Spleen (tissue), 13 donors: ENCODE results near the gene GALNT12. TPM values are rescaled to one million over a fixed set of nuclear protein-coding genes. Genes with fewer than 3 reads are reported as not detected.

Experiments used
- DNase-seq: peaks from one replicate; pipeline ENCODE4 v3.0.0-alpha.2; 2020
- H3K27ac ChIP-seq, 8 donors: fragments of 200-600 bp; sonication (generic) in 7 of 8; 1 replicate in 4 of 8; 2 replicates in 4 of 8; pipeline versions ENCODE4 v1.5.0 to v1.8.0; 2016 to 2021; ENCODE audit warnings: inconsistent platforms in 4 of 8, mild to moderate bottlenecking in 4 of 8, moderate library complexity in 1 of 8
- H3K27me3 ChIP-seq, 7 donors: fragments of 200-600 bp; sonication (generic) in 6 of 7; replicated peaks in 1 of 7; 1 replicate in 4 of 7; 2 replicates in 3 of 7; pipeline versions ENCODE4 v1.5.0 to v1.8.0; 2016 to 2021; ENCODE audit warnings: inconsistent platforms in 3 of 7, mild to moderate bottlenecking in 1 of 7
- H3K36me3 ChIP-seq, 6 donors: fragments of 200-600 bp; sonication (generic) in 5 of 6; 1 replicate in 4 of 6; 2 replicates in 2 of 6; pipeline versions ENCODE4 v1.5.0 to v1.8.0; 2016 to 2021; ENCODE audit warnings: inconsistent platforms in 2 of 6
- H3K4me1 ChIP-seq, 6 donors: fragments of 200-600 bp; sonication (generic) in 5 of 6; 1 replicate in 3 of 6; 2 replicates in 3 of 6; pipeline versions ENCODE4 v1.5.0 to v1.8.0; 2016 to 2021; ENCODE audit warnings: inconsistent platforms in 3 of 6
- H3K4me3 ChIP-seq, 8 donors: fragments of 200-600 bp; sonication (generic) in 7 of 8; 1 replicate in 4 of 8; 2 replicates in 4 of 8; pipeline versions ENCODE4 v1.5.0 to v1.8.0; 2016 to 2021; ENCODE audit warnings: inconsistent platforms in 4 of 8, mild to moderate bottlenecking in 4 of 8, moderate library complexity in 2 of 8
- H3K9me3 ChIP-seq, 8 donors: fragments of 200-600 bp; sonication (generic) in 7 of 8; 1 replicate in 4 of 8; 2 replicates in 4 of 8; pipeline versions ENCODE4 v1.5.0 to v1.8.0; 2016 to 2021; ENCODE audit warnings: inconsistent platforms in 4 of 8
- POLR2A ChIP-seq, 3 donors: fragments of 450-650 bp; IDR thresholded peaks; one replicate each; pipeline ENCODE4 v1.5.1; 2017; ENCODE audit warnings: antibody characterized with exemption in 3 of 3, mild to moderate bottlenecking in 1 of 3
- POLR2AphosphoS5 ChIP-seq, 3 donors: sonication (generic); formaldehyde crosslinking; IDR thresholded peaks; one replicate each; pipeline ENCODE4 v1.5.1; 2017; ENCODE audit warnings: antibody characterized with exemption in 3 of 3
- WGBS, 5 donors: extraction: QIAGEN DNeasy Blood & Tissue Kit in 3 of 5; methylation state at CpG; one replicate each; pipeline versions ENCODE4 v1.1.5 to v1.1.7; 2013 to 2018; 5-methylcytosine and 5-hydroxymethylcytosine counted together
- intact Hi-C: fragments of 100-400 bp; cut with DNase I; formaldehyde crosslinking; loops from one replicate; pipeline ENCODE4 v1.15.0; 2023; ENCODE audit warnings: low total_unique reads
- long read RNA-seq, 2 donors: transcript quantifications; one replicate each; lab custom pipeline, GENCODE V29; 2026
- polyA plus RNA-seq, 3 donors: library from polyadenylated mRNA; stranded (reverse); fragments of 200-250 nt; gene quantifications; one replicate each; pipeline ENCODE4 v1.2.1, GENCODE V29; 2013
- total RNA-seq, 7 donors: library from RNA; depleted of rRNA in 3 of 7; stranded (reverse); fragments of >200 nt in 3 of 7; fragmentation: NEBNext Ultra II Directional in 4 of 7; extraction: Animal tissue kit (Norgen Biotek cat#: 25700) in 4 of 7; gene quantifications; one replicate each; pipeline versions ENCODE4 v1.1.0 to v1.2.1, GENCODE V29; 2016 to 2021
- TF ChIP-seq, protein P1 (sequence below), 11 experiments: fragments of 200-600 bp in 7 of 11; fragments of 450-650 bp in 4 of 11; sonication (generic) in 4 of 11; IDR thresholded peaks in 8 of 11; conservative IDR thresholded peaks in 3 of 11; 1 replicate in 7 of 11; 2 replicates in 4 of 11; pipeline versions ENCODE4 v1.4.0 to v1.8.0; 2016 to 2021; ENCODE audit warnings: antibody characterized with exemption in 11 of 11, inconsistent platforms in 4 of 11, mild to moderate bottlenecking in 1 of 11
- donor health status: healthy with polysubstance abuse.
- donor health status: DM: no; HTN: no; CAD: no; lungs with moderate emphysema.
- donor health status: DM: no; HTN: no; CAD: no.
- donor health status: Bipolar disorder and iron deficiency.
- donor health status: healthy.
- donor health status: DM: no; HTN: no; CAD: no.
- donor health status: DM: yes; HTN: yes; CAD: no.

Gene GALNT12, protein sequence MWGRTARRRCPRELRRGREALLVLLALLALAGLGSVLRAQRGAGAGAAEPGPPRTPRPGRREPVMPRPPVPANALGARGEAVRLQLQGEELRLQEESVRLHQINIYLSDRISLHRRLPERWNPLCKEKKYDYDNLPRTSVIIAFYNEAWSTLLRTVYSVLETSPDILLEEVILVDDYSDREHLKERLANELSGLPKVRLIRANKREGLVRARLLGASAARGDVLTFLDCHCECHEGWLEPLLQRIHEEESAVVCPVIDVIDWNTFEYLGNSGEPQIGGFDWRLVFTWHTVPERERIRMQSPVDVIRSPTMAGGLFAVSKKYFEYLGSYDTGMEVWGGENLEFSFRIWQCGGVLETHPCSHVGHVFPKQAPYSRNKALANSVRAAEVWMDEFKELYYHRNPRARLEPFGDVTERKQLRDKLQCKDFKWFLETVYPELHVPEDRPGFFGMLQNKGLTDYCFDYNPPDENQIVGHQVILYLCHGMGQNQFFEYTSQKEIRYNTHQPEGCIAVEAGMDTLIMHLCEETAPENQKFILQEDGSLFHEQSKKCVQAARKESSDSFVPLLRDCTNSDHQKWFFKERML
- 1 to 10 TPM; 1.2 to 3.2 (median 2.6) TPM for total RNA-seq
- 1 to 10 TPM; 2.1 to 2.6 (median 2.3) TPM for polyA plus RNA-seq
- long read RNA-seq, donor 1, partial matches to known transcripts: 0 of 2 reads
- long read RNA-seq, donor 1, other reads (novel, unspliced or antisense): 0 of 2 reads
- long read RNA-seq, donor 2, partial matches to known transcripts: 8 of 10 reads
- long read RNA-seq, donor 2, other reads (novel, unspliced or antisense): 0 of 10 reads

DNA sequence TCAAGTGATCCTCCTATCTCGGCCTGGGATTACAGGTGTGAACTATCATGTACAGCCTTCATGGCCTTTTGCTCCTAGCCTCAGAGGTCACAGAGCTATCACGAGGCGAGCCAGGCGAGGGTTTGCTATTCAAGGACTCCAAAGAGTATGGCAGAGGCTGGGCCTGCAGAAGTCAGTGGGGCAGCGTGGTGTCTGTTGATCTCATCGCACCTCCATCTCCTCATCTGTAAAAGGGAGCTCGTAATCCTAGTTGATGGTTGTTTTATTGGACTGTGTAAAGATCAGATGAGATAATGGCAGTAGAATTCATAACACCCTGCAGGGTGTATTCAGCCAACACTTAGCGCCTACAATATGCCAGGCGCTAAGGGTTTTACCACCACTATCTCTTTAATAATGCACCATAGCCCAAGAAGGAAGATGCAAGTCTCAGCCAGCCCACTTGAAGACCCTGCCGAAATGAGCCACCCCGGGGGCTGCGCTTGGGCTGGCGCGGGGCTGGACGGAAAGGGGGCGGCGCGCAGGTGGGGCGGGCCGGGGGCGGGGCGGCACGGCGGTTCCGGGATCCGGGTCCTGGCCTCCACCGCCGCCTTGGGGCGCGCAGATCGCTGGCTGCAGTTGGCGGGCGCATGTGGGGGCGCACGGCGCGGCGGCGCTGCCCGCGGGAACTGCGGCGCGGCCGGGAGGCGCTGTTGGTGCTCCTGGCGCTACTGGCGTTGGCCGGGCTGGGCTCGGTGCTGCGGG, at the start of gene GALNT12:
GALNT12 (plus strand) TSS at position 601 of the 744 bp plus-strand sequence; CDS start at position 630, 29 bp downstream.
- no peaks in the 10 kb centered on the region for H3K9me3 ChIP-seq
- intact Hi-C loops: no loop called here
- H3K27ac ChIP-seq: peak within 1 kb of the TSS in 1 of 8 donors; percentile 22
- WGBS, 5 donors: 8 to 35% (median 11%) methylated on average over 14 to 51 of the region's 51 CpGs
- H3K4me1 ChIP-seq: peaks cover 8 to 27% (median 16%) of the 10 kb centered on the region in 6 donors
- TF ChIP-seq POLR2AphosphoS5 (IDR thresholded peaks at IDR 0.05): peak in 1 of 3 donors; percentile 53
- no peak for TF ChIP-seq POLR2A (IDR thresholded peaks at IDR 0.05)
- no peaks in the 10 kb centered on the region for H3K36me3 ChIP-seq
- H3K27me3 ChIP-seq: peaks cover 0 to 57% (median 13%) of the 10 kb centered on the region in 7 donors
- H3K4me3 ChIP-seq: peak within 1 kb of the TSS; percentile 41 to 82 (median 52)
- DNase-seq: peak; percentile 84

DNA sequence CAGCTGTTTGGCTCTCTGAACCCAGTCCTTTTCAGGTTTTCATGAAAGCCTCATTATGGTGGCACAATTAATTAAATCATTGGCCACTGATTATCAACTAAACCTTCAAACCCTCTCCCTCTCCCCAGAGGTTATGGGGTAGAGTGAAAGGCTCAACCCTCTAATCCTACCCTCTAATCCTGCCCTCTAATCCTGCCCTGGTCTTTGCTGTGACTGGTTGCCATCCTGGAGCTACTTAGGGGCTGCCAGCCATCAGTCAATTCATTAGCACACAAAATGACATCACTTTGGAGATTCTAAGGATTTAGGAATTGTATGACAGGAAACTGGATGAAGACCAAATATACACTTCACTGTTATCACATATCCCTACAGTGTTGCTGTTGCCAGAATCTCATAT, 47.2 kb upstream of the GALNT12 start:
- no peaks in the 10 kb centered on the region for H3K27me3 ChIP-seq
- peaks cover 0 to 27% (median 24%) of the 10 kb centered on the region in 8 donors for H3K9me3 ChIP-seq
- H3K27ac ChIP-seq: no peak overlapping the region
- DNase-seq: no peak
- H3K36me3 ChIP-seq: peaks cover 0 to 35% (median 12%) of the 10 kb centered on the region in 6 donors
- TF ChIP-seq, protein P1, sequence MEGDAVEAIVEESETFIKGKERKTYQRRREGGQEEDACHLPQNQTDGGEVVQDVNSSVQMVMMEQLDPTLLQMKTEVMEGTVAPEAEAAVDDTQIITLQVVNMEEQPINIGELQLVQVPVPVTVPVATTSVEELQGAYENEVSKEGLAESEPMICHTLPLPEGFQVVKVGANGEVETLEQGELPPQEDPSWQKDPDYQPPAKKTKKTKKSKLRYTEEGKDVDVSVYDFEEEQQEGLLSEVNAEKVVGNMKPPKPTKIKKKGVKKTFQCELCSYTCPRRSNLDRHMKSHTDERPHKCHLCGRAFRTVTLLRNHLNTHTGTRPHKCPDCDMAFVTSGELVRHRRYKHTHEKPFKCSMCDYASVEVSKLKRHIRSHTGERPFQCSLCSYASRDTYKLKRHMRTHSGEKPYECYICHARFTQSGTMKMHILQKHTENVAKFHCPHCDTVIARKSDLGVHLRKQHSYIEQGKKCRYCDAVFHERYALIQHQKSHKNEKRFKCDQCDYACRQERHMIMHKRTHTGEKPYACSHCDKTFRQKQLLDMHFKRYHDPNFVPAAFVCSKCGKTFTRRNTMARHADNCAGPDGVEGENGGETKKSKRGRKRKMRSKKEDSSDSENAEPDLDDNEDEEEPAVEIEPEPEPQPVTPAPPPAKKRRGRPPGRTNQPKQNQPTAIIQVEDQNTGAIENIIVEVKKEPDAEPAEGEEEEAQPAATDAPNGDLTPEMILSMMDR (IDR thresholded peaks at IDR 0.05 in 8 of 11, conservative IDR thresholded peaks at IDR 0.05 in 3 of 11): no peak
- intact Hi-C loops: no loop called here
- no peaks in the 10 kb centered on the region for H3K4me1 ChIP-seq
- H3K4me3 ChIP-seq: no peak overlapping the region

DNA sequence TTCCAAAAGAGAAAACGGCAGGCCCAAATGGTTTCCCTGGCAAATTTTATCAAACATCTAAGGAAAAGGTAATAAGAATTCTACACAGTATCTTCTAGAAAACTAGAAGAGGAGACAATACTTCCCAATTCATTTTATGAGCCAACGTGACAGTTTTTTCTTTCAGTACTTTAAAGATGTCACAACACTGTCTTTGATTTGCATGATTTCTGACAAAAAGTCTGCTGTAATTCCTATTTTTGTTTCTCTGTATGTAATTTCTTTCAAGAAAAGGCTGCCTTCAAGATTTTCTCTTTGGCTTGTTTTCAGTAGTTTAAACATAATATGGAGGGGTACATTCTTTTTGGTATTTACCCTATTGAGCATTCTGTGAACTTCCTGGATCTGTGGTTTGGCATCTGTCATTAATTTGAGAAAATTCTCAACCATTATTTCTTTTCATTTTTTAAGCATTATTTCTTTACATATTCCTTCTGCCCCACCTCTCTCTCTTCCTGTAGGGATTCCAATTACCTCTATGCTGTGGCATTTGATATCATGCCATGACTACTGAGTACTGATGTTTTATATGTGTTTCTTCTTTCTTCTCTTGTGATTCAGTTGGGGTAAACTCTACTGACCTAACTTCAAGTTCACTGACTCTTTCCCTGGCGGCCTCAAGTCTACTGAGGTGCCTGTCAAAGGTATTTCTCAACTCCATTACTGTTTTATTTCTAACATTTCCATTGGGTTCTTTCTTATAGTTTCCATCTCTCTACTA, 43.3 kb upstream of the GALNT12 start:
- peaks cover 0 to 14% (median 12%) of the 10 kb centered on the region in 8 donors for H3K9me3 ChIP-seq
- no peaks in the 10 kb centered on the region for H3K4me1 ChIP-seq
- H3K27me3 ChIP-seq: no peaks in the 10 kb centered on the region
- no peak overlapping the region for H3K4me3 ChIP-seq
- H3K36me3 ChIP-seq: peaks cover 0 to 48% (median 13%) of the 10 kb centered on the region in 6 donors
- WGBS, 5 donors: 74 to 93% (median 86%) methylated on average over 3 of the region's 3 CpGs
- TF ChIP-seq, protein P1 (IDR thresholded peaks at IDR 0.05 in 8 of 11, conservative IDR thresholded peaks at IDR 0.05 in 3 of 11): no peak
- TF ChIP-seq POLR2A (IDR thresholded peaks at IDR 0.05) (no peak), POLR2AphosphoS5 (IDR thresholded peaks at IDR 0.05) (no peak)
- intact Hi-C loops: no loop called here
- no peak overlapping the region for H3K27ac ChIP-seq
- no peak for DNase-seq

DNA sequence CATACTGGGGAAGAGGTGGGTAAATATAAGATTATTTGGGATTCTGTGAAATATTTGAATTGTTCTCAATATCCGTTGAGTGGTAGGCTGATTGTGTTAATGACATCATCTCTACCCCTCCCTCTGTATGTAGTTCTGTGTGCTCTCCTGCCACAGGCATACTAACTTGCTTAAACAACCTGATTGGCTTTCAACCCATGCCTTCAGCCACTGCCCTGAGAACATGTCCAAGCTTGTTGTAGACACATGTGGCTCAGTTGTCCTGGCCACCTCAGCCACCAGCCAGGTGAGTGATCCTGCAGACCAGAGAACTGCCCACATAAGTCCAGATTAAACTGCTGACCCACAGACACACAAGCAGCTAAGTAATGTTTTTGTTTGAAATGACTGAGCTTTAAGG, 42.2 kb upstream of the GALNT12 start:
- 76 to 97% (median 95%) methylated on average over 1 of the region's 1 CpG for WGBS, 5 donors

More for the DNA sequence above, 42.2 kb upstream of the GALNT12 start:
- Histone ChIP-seq H3K4me3 (no peak overlapping the region), H3K27me3 (no peaks in the 10 kb centered on the region), H3K36me3 (peaks cover 0 to 49% (median 15%) of the 10 kb centered on the region in 6 donors), H3K4me1 (no peaks in the 10 kb centered on the region), H3K27ac (no peak overlapping the region), H3K9me3 (peaks cover 0 to 12% (median 10%) of the 10 kb centered on the region in 8 donors)
- intact Hi-C loops: no loop called here
- DNase-seq: no peak
- TF ChIP-seq, protein P1 (IDR thresholded peaks at IDR 0.05 in 8 of 11, conservative IDR thresholded peaks at IDR 0.05 in 3 of 11): no peak
- no peak for TF ChIP-seq POLR2AphosphoS5 (IDR thresholded peaks at IDR 0.05)
- TF ChIP-seq POLR2A (IDR thresholded peaks at IDR 0.05): no peak
